NCI-H1092 (cell line): ENCODE data around the gene ACBD3.

Experiments used
- DNase-seq: peaks from one replicate; lab custom pipeline; 2025; lab: John Stamatoyannopoulos, UW

Gene ACBD3

GRCh38 chr1:226111883-226112261 is 74.7 kb downstream of the ACBD3 start:
- no peak for DNase-seq

- DNase-seq: no peak
Measured at GRCh38 chr1:226111098-226111882, 75.3 kb downstream of the ACBD3 start.

- DNase-seq: peak; percentile 65
Measured at GRCh38 chr1:226110249-226111097, 76.1 kb downstream of the ACBD3 start.

- DNase-seq: peak; percentile 83
Measured at GRCh38 chr1:226109829-226110248, 76.7 kb downstream of the ACBD3 start.

GRCh38 chr1:226108935-226109828 is 77.4 kb downstream of the ACBD3 start:
- DNase-seq: no peak

- no peak for DNase-seq
Measured at GRCh38 chr1:226107471-226108460, 78.8 kb downstream of the ACBD3 start.

- no peak for DNase-seq
Measured at GRCh38 chr1:226104671-226105121, 81.8 kb downstream of the ACBD3 start.

GRCh38 chr1:226100436-226101391 is 85.8 kb downstream of the ACBD3 start:
- DNase-seq: peak; percentile 14

GRCh38 chr1:226098870-226099835 is 87.4 kb downstream of the ACBD3 start:
- no peak for DNase-seq

- DNase-seq: no peak
Measured at GRCh38 chr1:226097866-226098625, 88.5 kb downstream of the ACBD3 start.

- DNase-seq: no peak
Measured at GRCh38 chr1:226095286-226095685, 91.3 kb downstream of the ACBD3 start.
